Upper lobe of right lung (tissue), 1 donor: ENCODE data around the gene WTAP. TPM values are rescaled to one million over a fixed set of nuclear protein-coding genes. Genes with fewer than 3 reads are reported as not detected.

Source experiments
- ATAC-seq: fragments of 200-7000 bp; cut with Tn5 transposase; one replicate; pipeline ENCODE4 v1.9.1; 2020; ENCODE audit warnings: mild to moderate bottlenecking, moderate library complexity
- DNase-seq: peaks from one replicate; pipeline ENCODE4 v3.0.0-alpha.2; 2020
- H3K27ac ChIP-seq: fragments of 200-600 bp; one replicate; pipeline ENCODE4 v1.8.0; 2022
- H3K27me3 ChIP-seq: fragments of 200-600 bp; one replicate; pipeline ENCODE4 v1.8.0; 2022; ENCODE audit warnings: mild to moderate bottlenecking
- H3K36me3 ChIP-seq: fragments of 200-600 bp; one replicate; pipeline ENCODE4 v1.8.0; 2022
- H3K4me1 ChIP-seq: fragments of 200-600 bp; one replicate; pipeline ENCODE4 v1.8.0; 2022
- H3K4me3 ChIP-seq: fragments of 200-600 bp; one replicate; pipeline ENCODE4 v1.8.0; 2022; ENCODE audit warnings: mild to moderate bottlenecking
- H3K9me3 ChIP-seq: fragments of 200-600 bp; one replicate; pipeline ENCODE4 v1.8.0; 2022
- CTCF ChIP-seq: fragments of 200-600 bp; IDR thresholded peaks from one replicate; pipeline ENCODE4 v1.8.0; 2022; ENCODE audit warnings: antibody characterized with exemption
- intact Hi-C: fragments of 100-400 bp; cut with DNase I; formaldehyde crosslinking; loops from one replicate; pipeline ENCODE4 v1.11.0; 2022
- total RNA-seq: library from RNA; stranded (reverse); fragmentation: NEBNext Ultra II Directional; extraction: Animal tissue kit (Norgen Biotek cat#: 25700); gene quantifications from one replicate; pipeline ENCODE4 v1.2.1, GENCODE V29; 2021
- donor health status: DM: no; HTN: yes; CAD: no; lungs with severe emphysema.

The WTAP gene
- total RNA-seq, 1 donor from 2014 or later = 77.4 TPM

DNA sequence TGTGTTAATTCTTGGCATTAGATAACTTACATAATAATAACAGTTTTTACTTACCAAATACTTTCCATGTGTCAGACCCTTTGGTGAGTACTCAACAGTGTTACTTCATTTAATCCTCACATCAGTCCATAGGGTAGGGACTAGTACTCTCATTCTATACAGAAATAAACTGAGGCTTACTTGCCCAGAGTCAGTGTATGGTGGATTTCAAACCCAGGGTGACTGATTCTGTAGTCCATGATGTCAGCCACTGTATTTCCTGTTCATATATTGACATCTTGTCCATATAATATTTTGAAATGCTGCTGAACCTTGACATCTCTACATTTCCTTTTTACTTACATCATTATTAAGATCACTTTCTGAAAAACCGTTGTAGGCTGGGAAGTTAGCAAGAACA lies 70.2 kb downstream of the WTAP start:
- ATAC-seq (no peak), DNase-seq (no peak)
- Histone ChIP-seq H3K4me1 (peaks cover 6% of the 10 kb centered on the region), H3K36me3 (peaks cover 58% of the 10 kb centered on the region), H3K27ac (no peak overlapping the region), H3K27me3 (no peaks in the 10 kb centered on the region), H3K4me3 (no peak overlapping the region), H3K9me3 (no peaks in the 10 kb centered on the region)
- TF ChIP-seq CTCF = no peak
- intact Hi-C loops = no loop called here

DNA sequence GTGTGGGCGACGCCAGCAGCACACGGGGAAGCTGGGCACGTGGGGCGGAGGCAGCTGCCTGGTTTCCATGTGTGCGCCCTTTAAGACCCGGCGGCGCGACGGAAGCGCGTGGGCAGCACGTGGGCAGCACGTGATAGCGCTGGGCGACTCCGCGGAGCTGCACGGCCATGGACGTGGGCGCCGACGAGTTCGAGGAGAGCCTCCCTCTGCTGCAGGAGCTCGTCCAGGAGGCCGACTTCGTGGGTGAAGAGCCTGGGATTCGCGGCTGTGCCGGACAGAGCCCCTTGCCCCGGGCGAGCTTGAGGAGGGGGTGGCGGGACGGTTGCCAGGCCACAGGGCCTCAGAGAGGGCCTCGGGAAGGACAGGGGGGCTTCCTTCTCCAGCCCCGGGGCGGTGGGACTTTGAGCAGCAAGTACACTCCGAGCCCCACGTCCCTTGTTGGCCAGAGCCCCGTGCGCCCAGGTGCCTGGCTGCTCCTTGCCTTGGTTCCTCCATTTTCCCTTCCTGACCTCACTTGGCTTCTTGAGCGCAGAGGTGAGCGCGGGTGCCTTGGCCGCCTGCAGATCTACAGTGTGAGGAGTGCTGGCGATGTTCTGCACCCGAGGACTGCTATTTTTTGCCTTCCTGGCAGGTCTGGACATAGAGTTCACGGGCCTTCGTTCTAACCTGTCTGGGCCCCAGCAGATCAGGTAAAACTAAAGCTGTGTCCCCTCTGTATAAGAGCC lies 73.0 kb downstream of the WTAP start, which contains the start of gene PNLDC1:
PNLDC1 (plus strand) TSS at position 136 of the 725 bp plus-strand sequence; CDS start at position 168, 32 bp downstream.
- TF ChIP-seq CTCF = no peak
- H3K27me3 ChIP-seq = no peaks in the 10 kb centered on the region
- no peak for DNase-seq
- peaks cover 6% of the 10 kb centered on the region for H3K4me1 ChIP-seq
- intact Hi-C loops = no loop called here
- H3K27ac ChIP-seq = no peak within 1 kb of the TSS
- ATAC-seq = peak; percentile 23
- no peak within 1 kb of the TSS for H3K4me3 ChIP-seq
- H3K9me3 ChIP-seq = no peaks in the 10 kb centered on the region
- H3K36me3 ChIP-seq = peaks cover 43% of the 10 kb centered on the region

DNA sequence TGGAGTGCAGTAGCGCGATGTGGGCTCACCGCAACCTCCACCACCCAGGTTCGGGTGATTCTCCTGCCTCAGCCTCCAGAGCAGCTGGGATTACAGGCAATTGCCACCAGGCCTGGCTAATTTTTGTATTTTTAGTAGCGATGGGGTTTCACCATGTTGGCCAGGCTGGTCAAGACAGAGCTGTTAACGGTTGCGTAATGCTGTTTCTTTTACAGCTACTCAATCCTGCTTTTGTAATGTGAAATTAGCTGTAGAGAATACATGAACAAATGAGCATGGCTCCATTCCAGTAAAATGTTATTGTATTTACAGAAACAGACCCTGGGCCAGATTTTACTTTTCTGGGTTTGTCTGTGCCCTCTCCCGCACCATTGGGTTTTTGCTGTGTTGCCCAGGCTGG lies 74.6 kb downstream of the WTAP start:
- H3K4me3 ChIP-seq = no peak overlapping the region
- no peak for TF ChIP-seq CTCF
- no peaks in the 10 kb centered on the region for H3K27me3 ChIP-seq
- ATAC-seq = peak; percentile 14
- intact Hi-C loops = no loop called here
- no peaks in the 10 kb centered on the region for H3K9me3 ChIP-seq
- no peak for DNase-seq
- H3K27ac ChIP-seq = no peak overlapping the region
- peaks cover 31% of the 10 kb centered on the region for H3K36me3 ChIP-seq
- no peaks in the 10 kb centered on the region for H3K4me1 ChIP-seq

GRCh38 chr6:159804504-159804903 lies 77.2 kb downstream of the WTAP start:
- Histone ChIP-seq H3K27me3 (no peaks in the 10 kb centered on the region), H3K9me3 (no peaks in the 10 kb centered on the region), H3K27ac (no peak overlapping the region), H3K4me1 (no peaks in the 10 kb centered on the region), H3K4me3 (no peak overlapping the region), H3K36me3 (peaks cover 6% of the 10 kb centered on the region)
- DNase-seq (no peak), ATAC-seq (no peak)
- intact Hi-C loops = no loop called here
- no peak for TF ChIP-seq CTCF

GRCh38 chr6:159805440-159806020 lies 78.2 kb downstream of the WTAP start:
- DNase-seq (no peak), ATAC-seq (no peak)
- Histone ChIP-seq H3K4me3 (no peak overlapping the region), H3K9me3 (no peaks in the 10 kb centered on the region), H3K27ac (no peak overlapping the region), H3K4me1 (no peaks in the 10 kb centered on the region), H3K27me3 (no peaks in the 10 kb centered on the region), H3K36me3 (no peaks in the 10 kb centered on the region)
- no peak for TF ChIP-seq CTCF
- intact Hi-C loops = no loop called here

Other genes starting within 250 kb of the WTAP start
- gene SOD2, start 34.3 kb upstream of the WTAP start, total RNA-seq = 374 TPM
- 52.6 TPM for gene ACAT2, start 34.5 kb downstream of the WTAP start, total RNA-seq
- 105 TPM for gene TCP1, start 62.1 kb downstream of the WTAP start, total RNA-seq
- 46.0 TPM for gene MRPL18, start 63.0 kb downstream of the WTAP start, total RNA-seq
- gene PNLDC1, start 72.8 kb downstream of the WTAP start, total RNA-seq = 0.49 TPM
- not detected for gene MAS1, start 163.5 kb downstream of the WTAP start, total RNA-seq
- gene IGF2R, start 241.6 kb downstream of the WTAP start, total RNA-seq = 144 TPM